Neural progenitor cell (in vitro differentiated cells): ENCODE measurements around the gene MERTK. TPM values are rescaled to one million over a fixed set of nuclear protein-coding genes. Genes with fewer than 3 reads are reported as not detected.

Experiments used
- DNase-seq: peaks from one replicate; pipeline ENCODE4 v3.0.0-alpha.2; 2016; ENCODE audit warnings: low spot score
- H2AFZ ChIP-seq: fragments of 200-600 bp; sonication (generic); replicated peaks from 2 replicates; pipeline ENCODE4 v1.6.1; 2016; ENCODE audit warnings: antibody characterized with exemption
- H3F3A ChIP-seq: fragments of 200-600 bp; sonication (generic); 2 replicates; pipeline ENCODE4 v1.6.1; 2016; ENCODE audit warnings: antibody characterized with exemption, low read depth
- H3K27ac ChIP-seq: fragments of 200-600 bp; sonication (generic); 2 replicates; pipeline ENCODE4 v1.5.1; 2016; ENCODE audit warnings: mild to moderate bottlenecking
- H3K27me3 ChIP-seq: fragments of 200-600 bp; sonication (generic); 2 replicates; pipeline ENCODE4 v1.6.1; 2016; ENCODE audit warnings: mild to moderate bottlenecking, moderate library complexity
- H3K36me3 ChIP-seq: fragments of 200-600 bp; sonication (generic); 2 replicates; pipeline ENCODE4 v1.5.1; 2016
- H3K4me1 ChIP-seq: fragments of 200-600 bp; sonication (generic); 2 replicates; pipeline ENCODE4 v1.6.1; 2016; ENCODE audit warnings: mixed run types
- H3K4me2 ChIP-seq: fragments of 200-600 bp; sonication (generic); 2 replicates; pipeline ENCODE4 v1.6.1; 2016
- H3K4me3 ChIP-seq: fragments of 200-600 bp; sonication (generic); 2 replicates; pipeline ENCODE4 v1.5.1; 2016
- H3K79me2 ChIP-seq: fragments of 200-600 bp; sonication (generic); 2 replicates; pipeline ENCODE4 v1.6.1; 2016; ENCODE audit warnings: low read depth
- H3K9ac ChIP-seq: fragments of 200-600 bp; sonication (generic); 2 replicates; pipeline ENCODE4 v1.6.1; 2016
- H3K9me3 ChIP-seq: fragments of 200-600 bp; sonication (generic); 2 replicates; pipeline ENCODE4 v1.5.1; 2016; ENCODE audit warnings: low read depth
- H4K20me1 ChIP-seq: fragments of 200-600 bp; sonication (generic); 2 replicates; pipeline ENCODE4 v1.6.1; 2016; ENCODE audit warnings: low read depth
- H3K27ac Mint-ChIP-seq: 3 replicates; pipeline ENCODE4 v1.8.0; 2021; ENCODE audit warnings: mixed read lengths
- H3K27me3 Mint-ChIP-seq: 2 replicates; pipeline ENCODE4 v1.8.0; 2022; ENCODE audit warnings: low read depth, mild to moderate bottlenecking, inconsistent platforms, moderate library complexity, mixed read lengths; ENCODE audit not compliant: insufficient read depth
- H3K36me3 Mint-ChIP-seq: 3 replicates; pipeline ENCODE4 v1.8.0; 2021; ENCODE audit warnings: mixed read lengths
- H3K4me1 Mint-ChIP-seq: 3 replicates; pipeline ENCODE4 v1.8.0; 2021; ENCODE audit warnings: mixed read lengths
- H3K4me3 Mint-ChIP-seq: 3 replicates; pipeline ENCODE4 v1.8.0; 2021; ENCODE audit warnings: mild to moderate bottlenecking, moderate library complexity, mixed read lengths
- H3K9me3 Mint-ChIP-seq: 3 replicates; pipeline ENCODE4 v1.8.0; 2020; ENCODE audit warnings: mixed read lengths
- CTCF ChIP-seq: fragments of 200-600 bp; sonication (generic); IDR thresholded peaks from 2 replicates; pipeline ENCODE4 v1.5.1; 2017; ENCODE audit warnings: antibody characterized with exemption, mild to moderate bottlenecking
- EZH2 ChIP-seq: fragments of 200-600 bp; sonication (generic); IDR thresholded peaks from 2 replicates; pipeline ENCODE4 v1.6.1; 2017; ENCODE audit warnings: antibody characterized with exemption, mild to moderate bottlenecking, moderate library complexity
- EZH2phosphoT487 ChIP-seq: fragments of 200-600 bp; sonication (generic); IDR thresholded peaks from 2 replicates; pipeline ENCODE4 v1.6.1; 2017; ENCODE audit warnings: antibody characterized with exemption
- total RNA-seq: library from RNA; depleted of rRNA; stranded (reverse); fragments of >200 nt; gene quantifications from 2 replicates; pipeline ENCODE4 v1.2.3, GENCODE V29; 2015; ENCODE audit warnings: low replicate concordance

MERTK gene
- total RNA-seq, 1 donor from 2014 or later = 6.1 TPM

GRCh38 chr2:111883661-111884591, 14.5 kb upstream of the MERTK start, which contains the start of gene ANAPC1:
ANAPC1 (minus strand) TSS chr2:111884193; CDS start chr2:111880825, 3,368 bp downstream.
- peak within 1 kb of the TSS; percentile 84 for H3K4me2 ChIP-seq
- H3K4me3 ChIP-seq = peak within 1 kb of the TSS; percentile 81
- peak; percentile 95 for DNase-seq
- peak within 1 kb of the TSS; percentile 76 for H3K27ac ChIP-seq
- Mint-ChIP-seq H3K9me3 (peaks cover 2% of the 10 kb centered on the region), H3K27ac (peak within 1 kb of the TSS; percentile 95), H3K4me1 (peaks cover 8% of the 10 kb centered on the region), H3K36me3 (peaks cover 4% of the 10 kb centered on the region), H3K27me3 (peaks cover 2% of the 10 kb centered on the region), H3K4me3 (peak within 1 kb of the TSS; percentile 97)
- TF ChIP-seq CTCF (peak; percentile 17), EZH2phosphoT487 (no peak)
- H3K9me3 ChIP-seq = no peaks in the 10 kb centered on the region
- peaks cover 7% of the 10 kb centered on the region for H3K4me1 ChIP-seq
- H4K20me1 ChIP-seq = peaks cover 6% of the 10 kb centered on the region
- H3K36me3 ChIP-seq = no peaks in the 10 kb centered on the region
- H3F3A ChIP-seq = peaks cover 13% of the 10 kb centered on the region
- H3K27me3 ChIP-seq = no peaks in the 10 kb centered on the region
- H3K79me2 ChIP-seq = peaks cover 28% of the 10 kb centered on the region
- H3K9ac ChIP-seq = peak within 1 kb of the TSS; percentile 65
- peak within 1 kb of the TSS; percentile 99 for H2AFZ ChIP-seq

- H3K27ac ChIP-seq = peak overlapping the region; percentile 76
- no peak overlapping the region for H3K9ac ChIP-seq
- peak overlapping the region; percentile 84 for H3K4me2 ChIP-seq
- H2AFZ ChIP-seq = peak overlapping the region; percentile 99
- TF ChIP-seq CTCF (peak; percentile 1), EZH2phosphoT487 (no peak)
- Mint-ChIP-seq H3K36me3 (peaks cover 4% of the 10 kb centered on the region), H3K27ac (peak overlapping the region; percentile 95), H3K27me3 (peaks cover 2% of the 10 kb centered on the region), H3K4me3 (peak overlapping the region; percentile 97), H3K4me1 (peaks cover 8% of the 10 kb centered on the region), H3K9me3 (peaks cover 2% of the 10 kb centered on the region)
- no peaks in the 10 kb centered on the region for H3K36me3 ChIP-seq
- H3K27me3 ChIP-seq = no peaks in the 10 kb centered on the region
- H3K4me3 ChIP-seq = peak overlapping the region; percentile 81
- peaks cover 7% of the 10 kb centered on the region for H3K4me1 ChIP-seq
- peaks cover 28% of the 10 kb centered on the region for H3K79me2 ChIP-seq
- no peaks in the 10 kb centered on the region for H3K9me3 ChIP-seq
- peaks cover 6% of the 10 kb centered on the region for H4K20me1 ChIP-seq
- peaks cover 13% of the 10 kb centered on the region for H3F3A ChIP-seq
- DNase-seq = no peak
These were observed 13.8 kb upstream of the MERTK start for GRCh38 chr2:111884592-111884964.

GRCh38 chr2:111896024-111896423, 2.4 kb upstream of the MERTK start:
- no peak for DNase-seq
- peaks cover 14% of the 10 kb centered on the region for H3K4me1 Mint-ChIP-seq
- no peak overlapping the region for H2AFZ ChIP-seq

More at GRCh38 chr2:111896024-111896423, 2.4 kb upstream of the MERTK start:
- H3F3A ChIP-seq = peaks cover 21% of the 10 kb centered on the region
- no peak overlapping the region for H3K27ac Mint-ChIP-seq
- no peaks in the 10 kb centered on the region for H3K79me2 ChIP-seq
- H3K9me3 Mint-ChIP-seq = no peaks in the 10 kb centered on the region
- H3K4me1 ChIP-seq = peaks cover 3% of the 10 kb centered on the region
- H3K4me2 ChIP-seq = no peak overlapping the region
- H3K36me3 Mint-ChIP-seq = no peaks in the 10 kb centered on the region
- H3K4me3 ChIP-seq = no peak overlapping the region
- peaks cover 46% of the 10 kb centered on the region for H3K27me3 ChIP-seq
- H3K9me3 ChIP-seq = no peaks in the 10 kb centered on the region
- peaks cover 5% of the 10 kb centered on the region for H3K27me3 Mint-ChIP-seq
- peak overlapping the region; percentile 35 for H3K4me3 Mint-ChIP-seq
- peaks cover 10% of the 10 kb centered on the region for H4K20me1 ChIP-seq
- no peak overlapping the region for H3K27ac ChIP-seq
- TF ChIP-seq CTCF (no peak), EZH2phosphoT487 (no peak), EZH2 (no peak)
- H3K36me3 ChIP-seq = no peaks in the 10 kb centered on the region
- H3K9ac ChIP-seq = no peak overlapping the region
